PC-9 (cell line): ENCODE measurements around the gene NDUFC2.

Experiments
- EZH2 ChIP-seq: fragments of 200-600 bp; sonication (generic); IDR thresholded peaks from 2 replicates; pipeline ENCODE4 v1.8.0; 2017; ENCODE audit warnings: antibody characterized with exemption, low read depth
- TF ChIP-seq, protein P1 (sequence below): fragments of 200-600 bp; sonication (generic); conservative IDR thresholded peaks from 2 replicates; pipeline ENCODE4 v1.6.1; 2017; ENCODE audit warnings: mixed run types, antibody characterized with exemption, mild to moderate bottlenecking, moderate library complexity

DNA sequence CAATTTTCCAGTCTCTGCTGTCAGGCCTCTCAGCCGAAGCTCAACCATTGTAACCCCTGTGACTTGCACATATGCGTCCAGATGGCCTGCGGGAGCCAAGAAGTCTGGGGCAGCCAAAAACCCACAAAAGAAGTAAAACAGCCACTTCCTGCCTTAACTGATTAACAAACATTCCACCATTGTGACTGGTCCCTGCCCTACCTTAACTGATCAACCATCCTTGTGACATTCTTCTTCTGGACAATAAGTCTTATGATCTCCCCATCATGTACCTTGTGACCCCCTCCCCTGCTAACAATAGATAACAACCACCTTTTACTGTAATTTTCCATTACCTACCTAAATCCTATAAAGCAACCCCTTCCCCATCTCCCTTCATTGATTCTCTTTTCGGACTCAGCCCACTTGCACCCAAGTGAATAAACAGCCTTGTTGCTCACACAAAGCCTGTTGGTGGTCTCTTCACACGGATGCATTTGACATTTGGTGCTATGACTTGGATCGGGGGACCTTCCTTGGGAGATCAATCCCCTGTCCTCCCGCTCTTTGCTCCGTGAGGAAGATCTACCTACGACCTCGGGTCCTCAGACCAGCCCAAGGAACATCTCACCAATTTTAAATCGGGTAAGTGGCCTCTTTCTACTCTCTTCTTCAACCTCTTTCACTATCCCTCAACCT lies 1.3 kb upstream of the NDUFC2 start:
- TF ChIP-seq, protein P1, sequence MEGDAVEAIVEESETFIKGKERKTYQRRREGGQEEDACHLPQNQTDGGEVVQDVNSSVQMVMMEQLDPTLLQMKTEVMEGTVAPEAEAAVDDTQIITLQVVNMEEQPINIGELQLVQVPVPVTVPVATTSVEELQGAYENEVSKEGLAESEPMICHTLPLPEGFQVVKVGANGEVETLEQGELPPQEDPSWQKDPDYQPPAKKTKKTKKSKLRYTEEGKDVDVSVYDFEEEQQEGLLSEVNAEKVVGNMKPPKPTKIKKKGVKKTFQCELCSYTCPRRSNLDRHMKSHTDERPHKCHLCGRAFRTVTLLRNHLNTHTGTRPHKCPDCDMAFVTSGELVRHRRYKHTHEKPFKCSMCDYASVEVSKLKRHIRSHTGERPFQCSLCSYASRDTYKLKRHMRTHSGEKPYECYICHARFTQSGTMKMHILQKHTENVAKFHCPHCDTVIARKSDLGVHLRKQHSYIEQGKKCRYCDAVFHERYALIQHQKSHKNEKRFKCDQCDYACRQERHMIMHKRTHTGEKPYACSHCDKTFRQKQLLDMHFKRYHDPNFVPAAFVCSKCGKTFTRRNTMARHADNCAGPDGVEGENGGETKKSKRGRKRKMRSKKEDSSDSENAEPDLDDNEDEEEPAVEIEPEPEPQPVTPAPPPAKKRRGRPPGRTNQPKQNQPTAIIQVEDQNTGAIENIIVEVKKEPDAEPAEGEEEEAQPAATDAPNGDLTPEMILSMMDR = no peak
- no peak for TF ChIP-seq EZH2
